Measurements from ENCODE around the gene HDAC1.

- TF ChIP-seq, protein P1, sequence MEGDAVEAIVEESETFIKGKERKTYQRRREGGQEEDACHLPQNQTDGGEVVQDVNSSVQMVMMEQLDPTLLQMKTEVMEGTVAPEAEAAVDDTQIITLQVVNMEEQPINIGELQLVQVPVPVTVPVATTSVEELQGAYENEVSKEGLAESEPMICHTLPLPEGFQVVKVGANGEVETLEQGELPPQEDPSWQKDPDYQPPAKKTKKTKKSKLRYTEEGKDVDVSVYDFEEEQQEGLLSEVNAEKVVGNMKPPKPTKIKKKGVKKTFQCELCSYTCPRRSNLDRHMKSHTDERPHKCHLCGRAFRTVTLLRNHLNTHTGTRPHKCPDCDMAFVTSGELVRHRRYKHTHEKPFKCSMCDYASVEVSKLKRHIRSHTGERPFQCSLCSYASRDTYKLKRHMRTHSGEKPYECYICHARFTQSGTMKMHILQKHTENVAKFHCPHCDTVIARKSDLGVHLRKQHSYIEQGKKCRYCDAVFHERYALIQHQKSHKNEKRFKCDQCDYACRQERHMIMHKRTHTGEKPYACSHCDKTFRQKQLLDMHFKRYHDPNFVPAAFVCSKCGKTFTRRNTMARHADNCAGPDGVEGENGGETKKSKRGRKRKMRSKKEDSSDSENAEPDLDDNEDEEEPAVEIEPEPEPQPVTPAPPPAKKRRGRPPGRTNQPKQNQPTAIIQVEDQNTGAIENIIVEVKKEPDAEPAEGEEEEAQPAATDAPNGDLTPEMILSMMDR (IDR thresholded peaks at IDR 0.05) = no peak
- TF ChIP-seq POLR2A (IDR thresholded peaks at IDR 0.05) = no peak
Observed at GRCh38 chr1:32365445-32365844, 73.6 kb downstream of the HDAC1 start.

Measured in heart left ventricle (tissue), 13 donors.